Measurements from ENCODE around the gene CLIP1.
"Not testable (repeated sequence)": the region's sequence is repeated elsewhere in the genome, so short reads cannot be mapped to it uniquely, and the experiment has no call there.

- TF ChIP-seq, protein P1, sequence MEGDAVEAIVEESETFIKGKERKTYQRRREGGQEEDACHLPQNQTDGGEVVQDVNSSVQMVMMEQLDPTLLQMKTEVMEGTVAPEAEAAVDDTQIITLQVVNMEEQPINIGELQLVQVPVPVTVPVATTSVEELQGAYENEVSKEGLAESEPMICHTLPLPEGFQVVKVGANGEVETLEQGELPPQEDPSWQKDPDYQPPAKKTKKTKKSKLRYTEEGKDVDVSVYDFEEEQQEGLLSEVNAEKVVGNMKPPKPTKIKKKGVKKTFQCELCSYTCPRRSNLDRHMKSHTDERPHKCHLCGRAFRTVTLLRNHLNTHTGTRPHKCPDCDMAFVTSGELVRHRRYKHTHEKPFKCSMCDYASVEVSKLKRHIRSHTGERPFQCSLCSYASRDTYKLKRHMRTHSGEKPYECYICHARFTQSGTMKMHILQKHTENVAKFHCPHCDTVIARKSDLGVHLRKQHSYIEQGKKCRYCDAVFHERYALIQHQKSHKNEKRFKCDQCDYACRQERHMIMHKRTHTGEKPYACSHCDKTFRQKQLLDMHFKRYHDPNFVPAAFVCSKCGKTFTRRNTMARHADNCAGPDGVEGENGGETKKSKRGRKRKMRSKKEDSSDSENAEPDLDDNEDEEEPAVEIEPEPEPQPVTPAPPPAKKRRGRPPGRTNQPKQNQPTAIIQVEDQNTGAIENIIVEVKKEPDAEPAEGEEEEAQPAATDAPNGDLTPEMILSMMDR (IDR thresholded peaks at IDR 0.05; ENCODE audit: borderline replicate concordance, extremely low read depth, low read length, poor library complexity, severe bottlenecking): not testable (repeated sequence)
- TF ChIP-seq EZH2 (IDR thresholded peaks at IDR 0.05; ENCODE audit: borderline replicate concordance, low read depth, low read length, severe bottlenecking): not testable (repeated sequence)
Observed at GRCh38 chr12:122258939-122259338, 163.5 kb downstream of the CLIP1 start.
